Endothelial cell of umbilical vein (primary cell): Measurements from ENCODE around the gene SYTL1. TPM values are rescaled to one million over a fixed set of nuclear protein-coding genes. Genes with fewer than 3 reads are reported as not detected.

Source experiments
- BruUV-seq: library from RNA; stranded (reverse); fragments of 400-500 nt; replicated peaks from 2 replicates; lab custom pipeline; 2021; lab: Mats Ljungman, UMichigan
- CTCF ChIA-PET: fragments of 300-600, 350-600 bp; sonication (Branson Sonifier 250); formaldehyde crosslinking; loops from one replicate; lab custom pipeline; 2021; ENCODE audit warnings: antibody characterized with exemption, inconsistent platforms; lab: Charles Lee
- POLR2A ChIA-PET: fragments of 300-600, 350-600 bp; sonication (Branson Sonifier 250); formaldehyde crosslinking; loops from one replicate; lab custom pipeline; 2021; ENCODE audit warnings: antibody characterized with exemption, inconsistent platforms; lab: Charles Lee
- DNase-seq: peaks from one replicate; pipeline ENCODE4 v3.0.0-alpha.2; 2011; ENCODE audit warnings: low read depth, low spot score
- FAIRE-seq: peaks from 2 replicates; lab custom pipeline; 2011; peaks lifted over from hg19 to GRCh38; lab: Jason Lieb, UNC
- H2AFZ ChIP-seq: 2 replicates; pipeline ENCODE4 v1.6.0; 2012; ENCODE audit warnings: low read depth, low read length, control low read depth, inconsistent platforms
- H3K27ac ChIP-seq: 2 replicates; pipeline ENCODE4 v1.5.1; 2011; ENCODE audit warnings: low read depth, mild to moderate bottlenecking, control low read depth, low read length, moderate library complexity; ENCODE audit not compliant: insufficient read depth
- H3K27me3 ChIP-seq, 2 experiments: 2 replicates each; pipeline versions ENCODE4 v1.6.0 to v1.6.1; 2011; ENCODE audit warnings: low read length in 2 of 2, mixed read lengths in 1 of 2; ENCODE audit not compliant: control insufficient read depth in 2 of 2, insufficient read depth in 2 of 2
- H3K36me3 ChIP-seq, 2 experiments: 2 replicates in 1 of 2; 3 replicates in 1 of 2; pipeline ENCODE4 v1.5.1; 2011; ENCODE audit warnings: low read length in 2 of 2, mild to moderate bottlenecking in 1 of 2, moderate library complexity in 1 of 2; ENCODE audit not compliant: control insufficient read depth in 2 of 2, insufficient read depth in 2 of 2; ENCODE audit errors: extremely low read depth in 1 of 2
- H3K4me1 ChIP-seq: 3 replicates; pipeline ENCODE4 v1.5.1; 2011; ENCODE audit warnings: mild to moderate bottlenecking, low read length; ENCODE audit not compliant: control insufficient read depth, insufficient read depth; ENCODE audit errors: extremely low read depth
- H3K4me2 ChIP-seq: 2 replicates; pipeline ENCODE4 v1.6.1; 2011; ENCODE audit warnings: low read length, control low read depth, mixed read lengths; ENCODE audit not compliant: insufficient read depth
- H3K4me3 ChIP-seq, 3 experiments: fragments of 200-600 bp in 1 of 3; sonication (generic), shearing (Covaris generic) in 1 of 3; replicated peaks in 1 of 3; 2 replicates each; pipeline ENCODE4 v1.5.1; 2011 to 2016; ENCODE audit warnings: control low read depth in 3 of 3, low read length in 3 of 3, mild to moderate bottlenecking in 2 of 3, inconsistent platforms in 1 of 3, low read depth in 1 of 3, moderate library complexity in 1 of 3; ENCODE audit not compliant: insufficient read depth in 1 of 3
- H3K79me2 ChIP-seq: 2 replicates; pipeline ENCODE4 v1.6.0; 2012; ENCODE audit warnings: low read length, inconsistent platforms; ENCODE audit not compliant: control insufficient read depth, insufficient read depth
- H3K9ac ChIP-seq: replicated peaks from 2 replicates; pipeline ENCODE3; 2011; ENCODE audit warnings: low read length, control low read depth; ENCODE audit not compliant: insufficient read depth; ENCODE audit errors: extremely low read depth
- H3K9me1 ChIP-seq: replicated peaks from 3 replicates; pipeline ENCODE4 v1.6.0; 2011; ENCODE audit warnings: mild to moderate bottlenecking, low read length; ENCODE audit not compliant: control insufficient read depth, insufficient read depth; ENCODE audit errors: extremely low read depth
- H3K9me3 ChIP-seq: replicated peaks from 2 replicates; pipeline ENCODE4 v1.5.1; 2012; ENCODE audit warnings: low read length, inconsistent platforms; ENCODE audit not compliant: control insufficient read depth, insufficient read depth
- H4K20me1 ChIP-seq: replicated peaks from 2 replicates; pipeline ENCODE3; 2011; ENCODE audit warnings: mild to moderate bottlenecking, low read length; ENCODE audit not compliant: control insufficient read depth, insufficient read depth; ENCODE audit errors: extremely low read depth
- CTCF ChIP-seq, 2 donors: IDR thresholded peaks; 1 replicate in 1 of 2; 2 replicates in 1 of 2; pipeline ENCODE4 v1.5.1; 2011; ENCODE audit warnings: low read length in 2 of 2, mild to moderate bottlenecking in 2 of 2, moderate library complexity in 2 of 2, control low read depth in 1 of 2, inconsistent platforms in 1 of 2, low read depth in 1 of 2; ENCODE audit not compliant: insufficient read depth in 1 of 2; ENCODE audit errors: extremely low read depth in 1 of 2
- EZH2 ChIP-seq: IDR thresholded peaks from 2 replicates; pipeline ENCODE4 v1.6.1; 2012; ENCODE audit warnings: borderline replicate concordance, low read depth, mild to moderate bottlenecking, moderate library complexity, low read length, inconsistent platforms; ENCODE audit not compliant: severe bottlenecking
- FOS ChIP-seq: IDR thresholded peaks from 2 replicates; pipeline ENCODE4 v1.6.1; 2011; ENCODE audit warnings: mild to moderate bottlenecking, low read length, moderate library complexity, borderline replicate concordance; ENCODE audit not compliant: insufficient read depth
- GATA2 ChIP-seq: IDR thresholded peaks from 2 replicates; pipeline ENCODE4 v1.7.0; 2011; ENCODE audit warnings: low read depth, mild to moderate bottlenecking, moderate library complexity, mixed read lengths, low read length; ENCODE audit not compliant: insufficient read length, insufficient read depth
- JUN ChIP-seq: IDR thresholded peaks from 2 replicates; pipeline ENCODE4 v1.6.1; 2011; ENCODE audit warnings: borderline replicate concordance, low read depth; ENCODE audit not compliant: insufficient read length, insufficient read depth
- MAX ChIP-seq: IDR thresholded peaks from 2 replicates; pipeline ENCODE4 v1.6.1; 2011; ENCODE audit not compliant: insufficient read depth, insufficient read length
- MYC ChIP-seq: IDR thresholded peaks from one replicate; pipeline ENCODE4 v1.6.1; 2011; ENCODE audit warnings: mild to moderate bottlenecking, low read depth, low read length
- POLR2A ChIP-seq: IDR thresholded peaks from 2 replicates; pipeline ENCODE4 v1.6.1; 2012; ENCODE audit warnings: low read depth, mild to moderate bottlenecking, control low read depth, low read length
- POLR2AphosphoS5 ChIP-seq: IDR thresholded peaks from 2 replicates; pipeline ENCODE4 v1.6.1; 2012; ENCODE audit warnings: low read depth, mild to moderate bottlenecking, control low read depth, low read length, moderate library complexity; ENCODE audit not compliant: insufficient read depth
- dilution Hi-C: fragments of 300-500 bp; cut with MboI; formaldehyde crosslinking; loops from one replicate; pipeline ENCODE4 v1.15.0; 2019; ENCODE audit warnings: low sequenced_read_pairs; ENCODE audit not compliant: extremely low pct_ligation_motif_present
- intact Hi-C: fragments of 100-400 bp; cut with micrococcal nuclease; formaldehyde crosslinking; loops from one replicate; pipeline ENCODE4 v1.10.0; 2022
- polyA plus RNA-seq, 4 experiments: library from polyadenylated mRNA; depleted of rRNA in 3 of 4; stranded (reverse) in 3 of 4; unstranded in 1 of 4; fragments of >200 nt; gene quantifications; 2 replicates each; pipeline versions ENCODE4 v1.2.1 to v1.2.3, GENCODE V29; 2011 to 2012; ENCODE audit warnings: missing spikeins in 1 of 4
- total RNA-seq: library from RNA; stranded (reverse); gene quantifications from 2 replicates; pipeline ENCODE4 v1.2.3, GENCODE V29; 2021

Gene SYTL1
- total and polyA plus RNA-seq, 2 donors (not counting 3 experiments of a cell fraction or from before 2014, with no cell fraction given), result 0.04 TPM; not detected in 1

GRCh38 chr1:27380224-27380623 is 38.4 kb downstream of the SYTL1 start:
- POLR2A ChIA-PET, result no interaction called here
- CTCF ChIA-PET, result interaction anchor here (0.7 kb wide), 1 partner anchor 14 kb away, joined by 3 read pairs; no protein-coding TSS in a partner anchor
- no peak overlapping the region for H3K27ac ChIP-seq
- H3K4me3 ChIP-seq, result no peak overlapping the region
- TF ChIP-seq EZH2, result no peak
- TF ChIP-seq POLR2AphosphoS5, result no peak
- no peak for TF ChIP-seq JUN
- no peak for TF ChIP-seq MAX
- TF ChIP-seq MYC, result no peak
- TF ChIP-seq CTCF (IDR thresholded peaks at IDR 0.05; ENCODE audit: extremely low read depth in 1 of 2, insufficient read depth in 1 of 2, low read depth in 1 of 2, low read length in 2 of 2), result no peak
- TF ChIP-seq POLR2A, result no peak
- no peak for TF ChIP-seq FOS
- no peak for TF ChIP-seq GATA2
- BruUV-seq, result no TSS peak
- H3K9ac ChIP-seq, result no peak overlapping the region
- H4K20me1 ChIP-seq, result no peaks in the 10 kb centered on the region
- H3K79me2 ChIP-seq, result no peaks in the 10 kb centered on the region
- dilution Hi-C loops, result no loop called here
- intact Hi-C loops, result no loop called here
- DNase-seq (no peak), FAIRE-seq (no peak)
- H3K36me3 ChIP-seq, result no peaks in the 10 kb centered on the region
- H2AFZ ChIP-seq, result no peak overlapping the region
- no peaks in the 10 kb centered on the region for H3K9me3 ChIP-seq
- H3K4me1 ChIP-seq, result no peaks in the 10 kb centered on the region
- H3K4me2 ChIP-seq, result no peak overlapping the region
- no peaks in the 10 kb centered on the region for H3K9me1 ChIP-seq
- peaks cover 0 to 3% of the 10 kb centered on the region in 2 experiments for H3K27me3 ChIP-seq
